PC-9 (cell line): ENCODE data around the gene HNF1A.

Experiments used
- EZH2 ChIP-seq: fragments of 200-600 bp; sonication (generic); IDR thresholded peaks from 2 replicates; pipeline ENCODE4 v1.8.0; 2017; ENCODE audit warnings: antibody characterized with exemption, low read depth
- TF ChIP-seq, protein P1 (sequence below): fragments of 200-600 bp; sonication (generic); conservative IDR thresholded peaks from 2 replicates; pipeline ENCODE4 v1.6.1; 2017; ENCODE audit warnings: mixed run types, antibody characterized with exemption, mild to moderate bottlenecking, moderate library complexity

DNA sequence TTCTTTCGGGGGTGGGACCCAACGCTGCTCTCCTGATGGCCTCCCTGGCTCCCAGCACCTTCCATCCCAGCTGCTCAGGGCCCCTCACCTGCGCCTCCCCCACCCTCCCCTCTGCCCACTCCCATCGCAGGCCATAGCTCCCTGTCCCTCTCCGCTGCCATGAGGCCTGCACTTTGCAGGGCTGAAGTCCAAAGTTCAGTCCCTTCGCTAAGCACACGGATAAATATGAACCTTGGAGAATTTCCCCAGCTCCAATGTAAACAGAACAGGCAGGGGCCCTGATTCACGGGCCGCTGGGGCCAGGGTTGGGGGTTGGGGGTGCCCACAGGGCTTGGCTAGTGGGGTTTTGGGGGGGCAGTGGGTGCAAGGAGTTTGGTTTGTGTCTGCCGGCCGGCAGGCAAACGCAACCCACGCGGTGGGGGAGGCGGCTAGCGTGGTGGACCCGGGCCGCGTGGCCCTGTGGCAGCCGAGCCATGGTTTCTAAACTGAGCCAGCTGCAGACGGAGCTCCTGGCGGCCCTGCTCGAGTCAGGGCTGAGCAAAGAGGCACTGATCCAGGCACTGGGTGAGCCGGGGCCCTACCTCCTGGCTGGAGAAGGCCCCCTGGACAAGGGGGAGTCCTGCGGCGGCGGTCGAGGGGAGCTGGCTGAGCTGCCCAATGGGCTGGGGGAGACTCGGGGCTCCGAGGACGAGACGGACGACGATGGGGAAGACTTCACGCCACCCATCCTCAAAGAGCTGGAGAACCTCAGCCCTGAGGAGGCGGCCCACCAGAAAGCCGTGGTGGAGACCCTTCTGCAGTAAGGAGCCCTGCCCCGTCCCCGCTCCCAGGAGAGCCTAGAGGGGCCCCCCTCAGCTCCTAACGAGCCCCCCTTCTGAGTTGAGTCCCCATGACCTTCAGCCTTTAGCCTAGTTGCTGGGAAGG is at the start of gene HNF1A:
- no peak for TF ChIP-seq EZH2
- TF ChIP-seq, protein P1, sequence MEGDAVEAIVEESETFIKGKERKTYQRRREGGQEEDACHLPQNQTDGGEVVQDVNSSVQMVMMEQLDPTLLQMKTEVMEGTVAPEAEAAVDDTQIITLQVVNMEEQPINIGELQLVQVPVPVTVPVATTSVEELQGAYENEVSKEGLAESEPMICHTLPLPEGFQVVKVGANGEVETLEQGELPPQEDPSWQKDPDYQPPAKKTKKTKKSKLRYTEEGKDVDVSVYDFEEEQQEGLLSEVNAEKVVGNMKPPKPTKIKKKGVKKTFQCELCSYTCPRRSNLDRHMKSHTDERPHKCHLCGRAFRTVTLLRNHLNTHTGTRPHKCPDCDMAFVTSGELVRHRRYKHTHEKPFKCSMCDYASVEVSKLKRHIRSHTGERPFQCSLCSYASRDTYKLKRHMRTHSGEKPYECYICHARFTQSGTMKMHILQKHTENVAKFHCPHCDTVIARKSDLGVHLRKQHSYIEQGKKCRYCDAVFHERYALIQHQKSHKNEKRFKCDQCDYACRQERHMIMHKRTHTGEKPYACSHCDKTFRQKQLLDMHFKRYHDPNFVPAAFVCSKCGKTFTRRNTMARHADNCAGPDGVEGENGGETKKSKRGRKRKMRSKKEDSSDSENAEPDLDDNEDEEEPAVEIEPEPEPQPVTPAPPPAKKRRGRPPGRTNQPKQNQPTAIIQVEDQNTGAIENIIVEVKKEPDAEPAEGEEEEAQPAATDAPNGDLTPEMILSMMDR: no peak
